ENCODE data around the gene PLIN1.
"Not testable (repeated sequence)": the region's sequence is repeated elsewhere in the genome, so short reads cannot be mapped to it uniquely, and the experiment has no call there.

PLIN1 gene

DNA sequence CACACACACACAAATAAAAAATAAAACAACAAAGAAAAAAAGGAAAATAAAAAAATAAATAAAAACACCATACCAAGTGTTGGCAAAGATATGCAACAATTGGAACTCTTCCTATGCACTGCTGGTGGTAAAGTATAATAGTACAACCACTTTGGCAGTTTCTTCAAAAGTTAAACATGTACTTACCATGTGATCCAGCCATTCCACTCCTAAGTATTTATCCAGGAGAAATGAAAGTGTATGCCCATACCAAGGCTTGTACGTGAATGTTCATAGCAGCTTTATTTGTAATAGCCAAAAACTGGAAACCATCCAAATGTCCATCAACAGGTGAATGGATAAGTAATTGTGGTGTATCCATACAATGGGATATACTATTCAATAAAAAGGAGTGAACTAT is 28.4 kb upstream of the PLIN1 start:
- H3K4me3 ChIP-seq (ENCODE audit: low read depth, low read length), result no peak overlapping the region
- DNase-seq (ENCODE audit: low read depth), result no peak
- TF ChIP-seq CTCF (IDR thresholded peaks at IDR 0.05; ENCODE audit: insufficient read depth, low read depth, low read length, missing control alignments), result no peak

DNA sequence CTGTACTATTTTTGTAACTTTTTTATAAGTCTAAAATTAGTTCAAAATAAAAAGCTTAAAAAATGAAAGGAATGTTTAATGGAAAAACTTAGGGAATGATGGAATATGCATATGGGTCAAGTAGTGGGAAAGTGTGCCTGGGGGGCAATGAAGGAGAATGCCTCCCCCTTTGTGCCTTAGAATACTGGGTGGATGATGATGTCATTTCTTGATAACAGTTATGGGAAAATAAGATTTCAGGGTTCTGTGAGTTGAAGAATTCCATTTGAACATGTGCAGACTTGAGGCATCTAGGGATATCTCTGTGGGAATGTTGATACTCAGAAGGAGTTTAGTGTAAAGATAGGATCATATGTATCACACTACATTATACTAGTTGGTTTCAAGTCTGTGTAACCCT is 25.2 kb upstream of the PLIN1 start:
- H3K4me3 ChIP-seq (ENCODE audit: low read depth, low read length), result no peak overlapping the region
- DNase-seq (ENCODE audit: low read depth), result no peak
- no peak for TF ChIP-seq CTCF (IDR thresholded peaks at IDR 0.05; ENCODE audit: insufficient read depth, low read depth, low read length, missing control alignments)

DNA sequence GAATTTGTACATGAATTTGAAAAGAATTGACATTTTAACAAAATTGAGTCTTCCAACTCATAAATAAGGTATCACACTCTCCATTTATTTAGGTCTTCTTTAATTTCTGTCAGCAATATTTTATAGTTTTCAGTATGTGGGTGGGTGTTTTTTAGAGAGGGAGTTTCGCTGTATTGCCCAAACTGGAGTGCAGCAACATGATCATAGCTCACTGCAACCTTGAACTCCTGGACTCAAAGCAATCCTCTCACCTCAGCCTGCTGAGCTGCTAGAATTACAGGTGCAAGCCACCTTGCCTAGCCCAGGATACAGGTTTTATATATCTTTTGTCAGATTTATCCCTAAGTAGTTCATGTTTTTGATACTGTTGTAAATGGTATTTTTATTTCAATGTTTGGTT is 16.0 kb upstream of the PLIN1 start:
- DNase-seq (ENCODE audit: low read depth), result no peak
- no peak for TF ChIP-seq CTCF (IDR thresholded peaks at IDR 0.05; ENCODE audit: insufficient read depth, low read depth, low read length, missing control alignments)
- H3K4me3 ChIP-seq (ENCODE audit: low read depth, low read length), result no peak overlapping the region

DNA sequence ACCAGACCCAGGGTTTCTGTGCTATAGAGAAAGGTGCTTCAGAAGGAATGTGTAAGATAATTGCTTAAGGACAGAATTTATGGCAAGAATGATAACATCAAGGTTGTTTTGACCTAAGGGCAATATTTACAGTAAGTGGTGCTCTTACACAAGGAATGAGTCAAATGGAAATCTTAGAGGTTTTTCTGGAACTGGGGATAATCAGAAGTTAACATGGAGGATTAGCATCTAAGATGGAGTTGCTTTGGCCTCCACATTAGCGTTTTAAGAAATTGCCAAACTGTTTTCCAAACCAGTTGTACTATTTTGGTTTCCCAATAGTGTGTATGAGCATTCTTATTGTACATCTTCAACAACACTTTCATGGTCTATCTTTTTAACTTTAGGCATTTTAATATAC is 14.5 kb upstream of the PLIN1 start:
- no peak for DNase-seq (ENCODE audit: low read depth)
- H3K4me3 ChIP-seq (ENCODE audit: low read depth, low read length), result no peak overlapping the region
- no peak for TF ChIP-seq CTCF (IDR thresholded peaks at IDR 0.05; ENCODE audit: insufficient read depth, low read depth, low read length, missing control alignments)

GRCh38 chr15:89693091-89693490 is 13.9 kb upstream of the PLIN1 start:
- peak; percentile 7 for DNase-seq (ENCODE audit: low read depth)
- H3K4me3 ChIP-seq (ENCODE audit: low read depth, low read length), result no peak overlapping the region
- TF ChIP-seq CTCF (IDR thresholded peaks at IDR 0.05; ENCODE audit: insufficient read depth, low read depth, low read length, missing control alignments), result no peak

DNA sequence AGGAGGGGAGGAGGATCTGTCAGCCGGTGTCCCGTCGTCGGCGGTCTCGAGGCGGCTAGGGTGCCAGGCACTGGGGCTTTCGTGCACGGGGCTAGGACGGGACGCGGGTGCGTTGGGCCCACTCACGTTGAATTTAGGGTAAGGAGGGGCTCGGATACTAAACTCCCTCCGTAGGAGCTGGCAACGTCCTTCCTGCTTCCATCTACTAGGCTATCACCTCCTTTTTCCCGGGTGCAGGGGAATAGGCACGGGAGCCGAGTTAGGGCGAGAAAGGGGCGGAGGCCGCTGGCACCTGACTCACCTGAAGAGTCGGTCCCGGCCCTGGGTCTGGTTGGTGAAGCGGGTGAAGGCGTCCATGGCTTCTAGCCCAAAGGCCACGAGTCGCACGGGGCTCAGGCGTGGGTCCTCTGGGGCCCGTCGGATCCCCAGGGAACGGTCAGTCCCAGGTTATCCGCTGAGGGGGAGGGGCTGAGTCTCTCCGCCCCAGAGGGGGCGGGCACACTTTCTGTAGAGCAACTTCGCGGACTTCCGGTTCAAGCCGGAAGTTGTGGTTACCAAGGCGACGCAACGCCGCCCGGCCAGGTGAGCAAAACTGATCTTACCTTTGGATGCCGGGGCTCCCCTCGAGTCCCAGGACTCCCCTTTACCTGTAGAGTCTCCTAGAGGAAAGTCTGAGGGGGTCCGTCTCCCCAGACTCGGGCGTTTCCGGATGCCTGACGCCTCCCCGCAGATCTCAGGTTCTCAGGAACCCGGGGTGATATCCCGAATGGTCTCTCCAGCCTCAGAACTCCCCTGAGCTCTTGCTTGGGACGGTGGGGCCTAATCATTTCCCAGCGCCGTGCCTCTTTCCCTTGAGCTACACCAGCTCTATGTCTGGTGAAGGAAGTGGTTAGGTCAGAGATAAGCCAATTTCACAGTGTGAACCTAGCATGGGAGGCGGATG is 11.4 kb upstream of the PLIN1 start, which contains the start of the genes PEX11A and WDR93:
Gene PEX11A, minus strand, starts transcription at position 479 of the 943 bp plus-strand sequence. Its CDS starts 122 bp downstream, at position 357.
Gene WDR93, plus strand, starts transcription at position 536 of the 943 bp plus-strand sequence. CDS start 10,936 bp downstream, outside the sequence.
- DNase-seq (ENCODE audit: low read depth), result peak; percentile 86
- peak within 1 kb of the TSS; percentile 66 for H3K4me3 ChIP-seq (ENCODE audit: low read depth, low read length)
- no peak for TF ChIP-seq CTCF (IDR thresholded peaks at IDR 0.05; ENCODE audit: insufficient read depth, low read depth, low read length, missing control alignments)

GRCh38 chr15:89689930-89690275 is 10.7 kb upstream of the PLIN1 start:
- not testable (repeated sequence) for DNase-seq (ENCODE audit: low read depth)
- H3K4me3 ChIP-seq (ENCODE audit: low read depth, low read length), result peak overlapping the region; percentile 66
